Kidney epithelial cell (primary cell): ENCODE data around the gene DUSP5. TPM values are rescaled to one million over a fixed set of nuclear protein-coding genes. Genes with fewer than 3 reads are reported as not detected.

Experiments used
- DNase-seq: peaks from one replicate; pipeline ENCODE4 v3.0.0-alpha.2; 2010; ENCODE audit warnings: low read depth
- H3K27me3 ChIP-seq: 2 replicates; pipeline ENCODE4 v1.6.0; 2011; ENCODE audit warnings: low read length; ENCODE audit not compliant: control insufficient read depth, insufficient read depth
- H3K36me3 ChIP-seq: 2 replicates; pipeline ENCODE4 v1.5.1; 2011; ENCODE audit warnings: low read length; ENCODE audit not compliant: control insufficient read depth, insufficient read depth
- H3K4me3 ChIP-seq: 2 replicates; pipeline ENCODE4 v1.5.1; 2011; ENCODE audit warnings: low read depth, mild to moderate bottlenecking, control low read depth, low read length
- CTCF ChIP-seq: IDR thresholded peaks from 2 replicates; pipeline ENCODE4 v1.5.1; 2011; ENCODE audit warnings: mild to moderate bottlenecking, moderate library complexity, low read length, control low read depth, inconsistent platforms; ENCODE audit not compliant: insufficient read depth, poor library complexity, severe bottlenecking
- total RNA-seq: library from RNA; depleted of rRNA; stranded (reverse); fragments of >200 nt; gene quantifications from 2 replicates; pipeline ENCODE4 v1.2.3, GENCODE V29; 2015

The DUSP5 gene
- total RNA-seq, 1 donor from 2014 or later: 88.4 TPM

- no peak for TF ChIP-seq CTCF
- DNase-seq: no peak
- H3K4me3 ChIP-seq: no peak overlapping the region
- H3K27me3 ChIP-seq: no peaks in the 10 kb centered on the region
- H3K36me3 ChIP-seq: no peaks in the 10 kb centered on the region
Observed at GRCh38 chr10:110474826-110475225, 22.9 kb upstream of the DUSP5 start.

- TF ChIP-seq CTCF: no peak
- no peak for DNase-seq
- H3K4me3 ChIP-seq: no peak overlapping the region
Observed at GRCh38 chr10:110475722-110476515, 21.8 kb upstream of the DUSP5 start.

GRCh38 chr10:110479710-110480109, 18.0 kb upstream of the DUSP5 start:
- no peak for TF ChIP-seq CTCF

More at GRCh38 chr10:110475722-110476515, 21.8 kb upstream of the DUSP5 start:
- no peaks in the 10 kb centered on the region for H3K27me3 ChIP-seq
- no peaks in the 10 kb centered on the region for H3K36me3 ChIP-seq

GRCh38 chr10:110480387-110480786, 17.3 kb upstream of the DUSP5 start:
- no peaks in the 10 kb centered on the region for H3K27me3 ChIP-seq
- TF ChIP-seq CTCF: no peak
- no peak overlapping the region for H3K4me3 ChIP-seq
- DNase-seq: no peak
- H3K36me3 ChIP-seq: no peaks in the 10 kb centered on the region

More at GRCh38 chr10:110479710-110480109, 18.0 kb upstream of the DUSP5 start:
- Histone ChIP-seq H3K4me3 (no peak overlapping the region), H3K36me3 (no peaks in the 10 kb centered on the region), H3K27me3 (no peaks in the 10 kb centered on the region)
- no peak for DNase-seq

- no peak for TF ChIP-seq CTCF
- no peak overlapping the region for H3K4me3 ChIP-seq
- no peaks in the 10 kb centered on the region for H3K27me3 ChIP-seq
- no peaks in the 10 kb centered on the region for H3K36me3 ChIP-seq
- no peak for DNase-seq
Observed at GRCh38 chr10:110481919-110482318, 15.8 kb upstream of the DUSP5 start.

- Histone ChIP-seq H3K4me3 (no peak overlapping the region), H3K27me3 (no peaks in the 10 kb centered on the region), H3K36me3 (no peaks in the 10 kb centered on the region)
- no peak for DNase-seq
- no peak for TF ChIP-seq CTCF
Observed at GRCh38 chr10:110483633-110484032, 14.1 kb upstream of the DUSP5 start.
